ENCODE results near the gene POLR1D.

The POLR1D gene

DNA sequence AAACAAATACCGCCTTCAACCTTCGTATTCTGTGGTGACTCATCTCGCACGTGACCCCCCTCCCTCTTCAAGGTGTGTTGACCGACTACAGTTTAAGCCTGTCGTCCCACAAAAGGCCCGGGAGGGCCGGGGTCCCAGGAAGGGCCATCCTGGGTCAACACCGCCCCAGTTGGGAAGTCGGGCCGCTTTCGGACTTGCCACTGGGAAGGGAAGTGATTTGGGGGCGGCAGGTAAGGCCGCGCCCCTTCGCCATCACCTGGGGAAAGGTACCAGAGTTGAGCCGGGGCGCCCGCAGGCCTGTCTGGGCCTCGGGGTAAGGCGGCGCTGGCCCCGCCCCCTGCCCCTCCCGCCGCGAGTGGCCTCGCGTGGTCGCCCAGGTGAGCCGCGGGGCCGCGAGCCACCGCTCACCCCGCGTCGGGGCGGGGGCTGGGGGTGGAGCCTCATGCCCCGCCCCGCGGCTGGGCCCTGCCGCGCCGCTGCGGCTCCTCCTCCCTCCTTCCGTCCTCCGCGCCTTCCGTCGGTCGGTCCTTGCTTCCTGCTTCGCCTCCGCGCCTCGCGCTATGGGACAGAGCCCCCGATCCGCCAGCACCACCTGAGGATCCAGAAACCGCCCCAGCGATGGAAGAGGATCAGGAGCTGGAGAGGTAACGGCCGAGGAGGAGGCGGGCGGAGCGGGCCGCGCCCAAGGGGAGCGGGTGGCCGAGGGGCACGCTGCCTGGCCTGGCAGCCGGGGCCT lies at the start of gene POLR1D:
Gene POLR1D (plus strand): TSS at position 527 of the 736 bp plus-strand sequence. CDS start 92 bp downstream, at position 619.
- in situ Hi-C loops (cut with MboI; ENCODE audit: low sequenced_read_pairs): no loop called here

GRCh38 chr13:27572234-27572901 lies 49.3 kb upstream of the POLR1D start:
- in situ Hi-C loops (cut with MboI; ENCODE audit: low sequenced_read_pairs): no loop called here

DNA sequence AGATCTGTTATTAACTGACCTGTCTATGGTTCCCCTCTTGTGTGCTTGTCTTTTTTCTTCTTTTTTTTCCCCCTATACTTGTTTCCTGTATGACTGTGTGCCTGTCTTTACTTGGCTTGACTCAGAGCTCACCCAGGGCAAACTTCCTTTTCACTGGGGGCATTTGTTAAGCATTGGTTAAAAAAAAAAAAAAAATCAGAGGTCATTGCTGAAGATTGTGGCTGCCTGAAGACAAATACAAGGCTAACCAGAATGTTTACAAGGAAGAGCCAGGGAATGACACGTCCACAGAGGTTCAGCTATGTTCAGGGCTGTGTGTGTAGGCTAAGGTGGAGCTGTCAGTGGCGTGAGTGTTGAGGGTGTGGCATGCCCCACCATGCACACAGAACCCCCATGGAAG lies 48.4 kb upstream of the POLR1D start:
- in situ Hi-C loops (cut with MboI; ENCODE audit: low sequenced_read_pairs): no loop called here

GRCh38 chr13:27574661-27575060 lies 47.0 kb upstream of the POLR1D start:
- in situ Hi-C loops (cut with MboI; ENCODE audit: low sequenced_read_pairs): no loop called here

GRCh38 chr13:27578121-27579030 lies 43.3 kb upstream of the POLR1D start:
- in situ Hi-C loops (cut with MboI; ENCODE audit: low sequenced_read_pairs): no loop called here

DNA sequence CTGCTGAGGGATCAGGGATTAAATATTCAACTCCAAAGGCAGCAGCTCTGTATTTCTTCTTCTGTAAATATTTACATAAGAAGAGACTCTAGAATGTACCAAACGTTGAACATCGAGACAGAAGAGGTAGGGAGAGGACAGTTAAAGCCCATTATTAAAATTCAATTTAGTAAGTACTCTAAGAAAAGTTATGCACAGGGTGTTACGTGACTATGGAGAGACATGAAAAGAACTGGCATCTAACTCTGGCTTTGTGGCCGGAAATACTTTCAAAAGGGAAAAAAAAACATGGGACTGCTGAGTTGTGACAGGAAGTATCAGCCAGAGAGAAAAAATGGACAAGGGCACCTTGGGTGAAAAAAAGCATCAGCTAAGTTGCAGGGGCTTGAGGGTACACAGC lies 38.0 kb upstream of the POLR1D start:
- in situ Hi-C loops (cut with MboI; ENCODE audit: low sequenced_read_pairs): no loop called here

GRCh38 chr13:27587095-27587746 lies 34.5 kb upstream of the POLR1D start:
- in situ Hi-C loops (cut with MboI; ENCODE audit: low sequenced_read_pairs): no loop called here

GRCh38 chr13:27588405-27588804 lies 33.3 kb upstream of the POLR1D start:
- in situ Hi-C loops (cut with MboI; ENCODE audit: low sequenced_read_pairs): no loop called here

DNA sequence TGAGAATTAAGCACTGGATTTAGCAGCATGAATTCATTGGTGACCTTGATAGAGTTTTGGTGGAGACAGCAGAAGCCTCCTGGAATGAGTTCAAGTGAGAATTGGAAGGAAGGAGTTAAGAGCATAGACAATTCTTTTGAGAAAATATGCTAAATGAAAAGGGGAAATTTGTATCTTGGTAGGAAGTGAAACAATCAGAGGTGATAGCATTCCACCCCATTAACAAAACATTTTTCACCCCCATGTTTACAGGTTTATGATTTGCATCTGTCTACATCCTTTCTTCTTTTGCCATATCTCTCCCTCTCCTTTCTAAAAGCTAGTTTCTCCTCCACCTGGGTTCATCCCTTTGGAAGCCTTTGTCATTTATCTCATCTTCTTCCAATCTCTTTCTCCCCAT lies 28.8 kb upstream of the POLR1D start:
- in situ Hi-C loops (cut with MboI; ENCODE audit: low sequenced_read_pairs): no loop called here

DNA sequence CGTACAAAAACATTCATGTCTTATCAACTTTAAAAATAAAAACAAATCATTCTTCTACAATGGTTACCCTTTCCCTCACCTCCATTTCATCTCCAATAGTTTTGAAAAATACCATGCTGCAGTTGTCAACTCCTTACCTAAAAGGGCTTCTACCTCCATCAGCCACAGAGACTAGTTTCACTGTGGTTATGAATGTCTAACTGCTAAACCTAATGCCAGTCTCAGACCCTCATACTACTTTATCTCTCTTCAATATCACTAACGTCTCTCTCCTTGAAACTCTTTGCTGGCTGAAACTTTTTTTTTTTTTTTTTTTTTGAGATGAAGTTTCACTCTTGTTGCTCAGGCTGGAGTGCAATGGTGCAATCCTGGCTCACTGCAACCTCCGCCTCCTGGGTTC lies 28.4 kb upstream of the POLR1D start:
- in situ Hi-C loops (cut with MboI; ENCODE audit: low sequenced_read_pairs): no loop called here

DNA sequence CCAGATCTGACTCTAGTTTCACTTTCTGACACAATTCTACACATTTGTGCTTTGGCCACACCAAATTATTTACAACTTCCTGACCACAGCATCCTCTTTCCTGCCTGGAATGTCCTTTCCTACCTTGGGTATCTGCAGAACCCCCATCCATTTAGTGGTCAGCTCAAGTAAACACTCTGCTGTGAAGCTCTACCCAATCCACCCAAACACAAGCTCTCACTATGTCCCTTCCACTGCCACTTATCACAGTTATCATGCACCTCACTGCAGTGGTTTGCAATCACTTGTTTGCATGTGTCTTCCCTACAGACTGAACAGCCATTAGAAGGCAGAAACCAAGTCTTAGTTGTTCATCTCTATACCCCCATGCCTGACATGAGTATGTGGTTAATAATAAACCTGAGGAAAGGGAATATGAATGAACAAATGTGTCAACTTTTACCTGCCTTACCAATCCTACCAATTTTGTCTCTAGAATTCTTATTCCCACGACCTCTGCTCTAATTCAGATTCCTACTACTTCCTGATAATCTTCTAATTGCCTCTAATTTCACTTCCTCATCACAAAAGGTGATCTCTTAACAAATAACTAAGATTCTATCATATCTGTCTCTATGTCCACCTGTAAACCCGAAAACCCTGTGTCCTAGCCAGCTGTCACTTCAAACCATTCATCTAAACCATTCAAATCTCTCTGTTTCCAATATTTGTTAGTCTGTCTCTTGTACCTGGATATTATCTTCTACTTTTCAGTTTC lies 26.5 kb upstream of the POLR1D start:
- in situ Hi-C loops (cut with MboI; ENCODE audit: low sequenced_read_pairs): no loop called here

DNA sequence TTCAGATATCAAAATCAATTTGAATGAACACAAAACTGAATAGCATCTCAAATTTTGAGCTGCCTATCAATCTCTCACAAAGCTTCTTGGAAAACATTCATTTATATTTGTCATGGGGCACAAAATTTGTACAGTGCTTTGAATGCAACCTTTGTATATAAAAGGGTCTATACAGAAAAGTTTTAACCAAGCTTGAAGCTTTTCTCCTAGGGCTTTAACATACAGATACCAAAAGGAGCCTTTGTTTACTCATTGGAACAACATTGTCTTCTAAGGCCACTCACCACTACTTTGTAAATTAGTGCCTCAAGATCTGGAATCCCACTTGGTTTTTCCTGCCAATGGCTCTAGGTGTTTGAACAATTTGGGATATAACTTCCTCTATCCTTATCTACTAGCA lies 22.6 kb upstream of the POLR1D start:
- in situ Hi-C loops (cut with MboI; ENCODE audit: low sequenced_read_pairs): no loop called here

GRCh38 chr13:27599845-27600553 lies 21.7 kb upstream of the POLR1D start:
- in situ Hi-C loops (cut with MboI; ENCODE audit: low sequenced_read_pairs): no loop called here

GRCh38 chr13:27600711-27601110 lies 21.0 kb upstream of the POLR1D start:
- in situ Hi-C loops (cut with MboI; ENCODE audit: low sequenced_read_pairs): no loop called here

DNA sequence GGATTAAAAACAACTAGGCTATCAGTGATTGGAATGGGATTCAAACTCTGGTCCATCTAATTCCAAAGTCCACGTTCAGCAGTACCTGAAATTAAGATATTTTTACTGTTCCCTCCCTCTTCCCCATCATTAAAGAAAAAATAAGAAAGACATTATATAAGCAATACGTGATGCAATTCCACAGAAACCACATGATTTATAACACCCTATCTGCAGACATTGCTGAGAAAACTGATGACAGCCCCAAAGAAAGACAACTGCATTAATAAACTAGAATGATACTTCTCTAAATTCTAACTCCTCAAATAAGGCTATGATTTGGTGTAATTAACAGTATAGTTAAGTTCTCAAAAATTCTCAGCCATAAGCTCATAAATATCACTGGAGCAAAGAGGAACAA lies 20.5 kb upstream of the POLR1D start:
- in situ Hi-C loops (cut with MboI; ENCODE audit: low sequenced_read_pairs): no loop called here

DNA sequence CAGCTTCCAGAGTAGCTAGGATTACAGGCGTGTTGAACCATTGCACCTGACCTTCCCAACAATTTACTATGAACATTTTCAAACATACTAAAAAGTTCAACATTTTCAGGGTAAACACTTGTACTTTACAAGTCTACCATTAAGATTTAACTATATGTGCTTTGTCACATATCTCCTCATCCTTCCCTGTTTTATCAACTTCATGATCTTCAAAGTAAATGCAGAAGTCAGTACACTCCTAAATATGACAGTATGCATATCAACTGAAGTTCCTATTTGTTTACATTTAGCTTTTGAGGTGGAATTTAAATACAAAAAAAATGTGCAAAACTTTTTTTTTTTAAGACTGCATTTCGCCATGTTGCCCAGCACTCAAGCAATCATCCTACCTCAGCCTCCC lies 19.9 kb upstream of the POLR1D start:
- in situ Hi-C loops (cut with MboI; ENCODE audit: low sequenced_read_pairs): no loop called here

- in situ Hi-C loops (cut with MboI; ENCODE audit: low sequenced_read_pairs): no loop called here
Observed at GRCh38 chr13:27605099-27605498, 16.6 kb upstream of the POLR1D start.

GRCh38 chr13:27605610-27606200 lies 16.0 kb upstream of the POLR1D start:
- in situ Hi-C loops (cut with MboI; ENCODE audit: low sequenced_read_pairs): no loop called here

GRCh38 chr13:27607125-27607524 lies 14.6 kb upstream of the POLR1D start:
- in situ Hi-C loops (cut with MboI; ENCODE audit: low sequenced_read_pairs): no loop called here

Data from HL-60/S4 treated with phorbol 12-myristate 13-acetate at 8.2 ng/mL for 4 days and 3 days (cell line).